Activated CD4-positive, alpha-beta T cell treated with anti-CD3 and anti-CD28 coated beads, Interleukin-2, amount 50 U/mL, for 16 hours (primary cell): Measurements from ENCODE around the gene CST6.

Source experiments
- DNase-seq: peaks from one replicate; pipeline ENCODE4 v3.0.0-alpha.2; 2020

The CST6 gene

GRCh38 chr11:66048547-66049323 is 36.9 kb downstream of the CST6 start, which contains the start of gene GAL3ST3:
TSS of gene GAL3ST3 (minus strand) at chr11:66049161. CDS start at chr11:66045415, 3,746 bp downstream.
- DNase-seq, result no peak

GRCh38 chr11:66050581-66051231 is 38.9 kb downstream of the CST6 start:
- DNase-seq, result no peak

GRCh38 chr11:66051371-66051765 is 39.6 kb downstream of the CST6 start:
- DNase-seq, result no peak

- peak; percentile 99 for DNase-seq
These were observed 40.2 kb downstream of the CST6 start, which contains the start of gene SF3B2 for GRCh38 chr11:66051766-66052663. TSS of gene SF3B2 (plus strand) at chr11:66052364. CDS start at chr11:66052385, 21 bp downstream.

GRCh38 chr11:66052664-66052982 is 40.8 kb downstream of the CST6 start:
- DNase-seq, result no peak

GRCh38 chr11:66055021-66055420 is 43.2 kb downstream of the CST6 start:
- no peak for DNase-seq

- no peak for DNase-seq
These were observed 44.7 kb downstream of the CST6 start for GRCh38 chr11:66056501-66056900.

- no peak for DNase-seq
These were observed 48.3 kb downstream of the CST6 start for GRCh38 chr11:66059966-66060680.

GRCh38 chr11:66061268-66061667 is 49.5 kb downstream of the CST6 start:
- DNase-seq, result no peak

GRCh38 chr11:66062408-66062807 is 50.6 kb downstream of the CST6 start:
- DNase-seq, result no peak
